GM19023 (cell line): ENCODE results near the gene SLC17A7.

Source experiments
- ATAC-seq: cut with Tn5 transposase; IDR thresholded peaks from one replicate; pipeline ENCODE4 v1.9.1; 2021; ENCODE audit warnings: mild to moderate bottlenecking, moderate library complexity; ENCODE audit not compliant: unreplicated experiment

The SLC17A7 gene

DNA sequence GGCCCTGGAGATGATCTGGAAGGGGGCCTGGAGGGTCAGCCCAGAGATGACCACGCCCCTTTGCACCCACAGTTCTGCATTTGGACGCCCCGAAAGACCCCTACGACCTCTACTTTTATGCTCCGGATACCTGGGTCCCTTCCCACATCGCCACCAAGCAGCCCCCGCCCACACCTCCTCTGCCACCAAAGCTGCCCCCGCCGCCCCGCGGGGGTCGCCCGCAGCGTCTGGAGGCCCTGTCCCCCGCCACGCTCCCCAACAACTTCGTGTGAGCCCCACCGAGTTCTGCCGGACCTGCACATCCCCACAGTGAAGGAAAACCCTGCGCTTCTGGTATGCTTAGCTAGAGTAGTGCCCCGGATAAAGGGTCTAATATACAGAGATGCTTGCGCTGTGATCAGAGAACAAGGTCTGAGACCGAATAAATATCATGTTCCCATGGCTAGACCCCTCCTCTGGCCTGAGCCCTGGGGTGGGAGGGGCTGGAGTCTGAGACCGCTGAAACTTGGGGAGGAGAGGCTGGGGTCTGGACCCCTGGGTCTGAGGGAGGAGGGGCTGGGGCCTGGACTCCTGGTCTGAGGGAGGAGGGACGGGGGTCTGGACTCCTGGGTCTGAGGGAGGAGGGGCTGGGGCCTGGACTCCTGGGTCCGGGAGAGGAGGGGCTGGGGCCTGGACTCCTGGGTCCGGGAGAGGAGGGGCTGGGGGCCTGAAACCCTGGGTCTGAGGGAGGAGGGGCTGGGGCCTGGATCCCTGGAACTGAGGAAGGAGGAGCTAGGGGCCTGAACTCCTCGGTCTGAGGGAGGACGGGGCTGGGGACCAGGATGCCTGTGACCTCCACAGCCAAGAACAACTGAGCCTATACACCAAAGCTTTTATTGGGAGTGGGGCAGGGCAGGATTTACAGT, 12.5 kb downstream of the SLC17A7 start:
- ATAC-seq = no peak

GRCh38 chr19:49427855-49428546, 13.3 kb downstream of the SLC17A7 start:
- no peak for ATAC-seq

DNA sequence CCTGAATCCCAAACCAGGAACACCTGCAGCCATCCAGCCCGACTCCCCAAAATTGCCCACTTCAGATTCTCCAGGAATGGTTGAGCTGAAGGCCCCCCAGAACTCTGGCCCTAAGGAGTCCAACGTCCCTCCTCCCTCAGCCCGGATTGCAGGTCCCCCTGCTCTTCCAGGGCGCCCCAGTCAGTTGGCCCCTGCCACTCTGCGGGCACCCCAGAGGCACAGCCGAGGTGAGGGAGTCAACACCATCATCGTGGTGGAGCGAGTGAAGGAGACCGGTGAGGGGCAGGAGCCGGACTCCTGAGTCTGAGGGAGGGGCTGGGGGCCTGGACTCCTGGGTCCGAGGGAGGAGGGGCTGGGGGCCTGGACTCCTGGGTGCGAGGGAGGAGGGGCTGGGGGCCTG, 14.0 kb downstream of the SLC17A7 start:
- ATAC-seq = no peak

- no peak for ATAC-seq
Observed at GRCh38 chr19:49425922-49426592, 15.3 kb downstream of the SLC17A7 start.

GRCh38 chr19:49425178-49425577, 16.1 kb downstream of the SLC17A7 start, which contains the start of gene GFY:
Gene GFY, plus strand, starts transcription at chr19:49425388. Its CDS starts 1,043 bp downstream, at chr19:49426431.
- no peak for ATAC-seq

- ATAC-seq = no peak
Observed at GRCh38 chr19:49423985-49424303, 17.4 kb downstream of the SLC17A7 start.

- no peak for ATAC-seq
Observed at GRCh38 chr19:49423071-49423984, 18.0 kb downstream of the SLC17A7 start, which contains the start of gene PTH2. Gene PTH2, minus strand, starts transcription at chr19:49423441. Its CDS starts 102 bp downstream, at chr19:49423339.

- ATAC-seq = no peak
Observed at GRCh38 chr19:49422407-49423070, 18.8 kb downstream of the SLC17A7 start.

DNA sequence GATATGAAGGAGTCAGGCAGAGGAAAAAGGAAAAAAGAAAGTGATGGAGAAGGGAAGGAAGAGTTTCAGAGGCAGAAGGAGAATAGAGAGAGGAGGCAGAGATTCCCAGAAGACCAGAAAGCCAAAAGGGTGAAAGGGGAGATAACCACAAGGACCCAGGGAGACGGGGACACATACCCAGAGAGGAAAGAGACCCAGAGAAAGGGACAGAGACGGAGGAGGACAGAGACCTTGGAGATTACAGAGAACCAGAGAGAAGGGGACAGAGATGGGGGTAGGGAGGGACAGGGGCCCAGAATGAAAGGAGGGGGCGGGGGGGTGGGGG, 19.5 kb downstream of the SLC17A7 start:
- ATAC-seq = no peak

- no peak for ATAC-seq
Observed at GRCh38 chr19:49421039-49421877, 20.1 kb downstream of the SLC17A7 start.

- no peak for ATAC-seq
Observed at GRCh38 chr19:49420227-49420626, 21.1 kb downstream of the SLC17A7 start.

DNA sequence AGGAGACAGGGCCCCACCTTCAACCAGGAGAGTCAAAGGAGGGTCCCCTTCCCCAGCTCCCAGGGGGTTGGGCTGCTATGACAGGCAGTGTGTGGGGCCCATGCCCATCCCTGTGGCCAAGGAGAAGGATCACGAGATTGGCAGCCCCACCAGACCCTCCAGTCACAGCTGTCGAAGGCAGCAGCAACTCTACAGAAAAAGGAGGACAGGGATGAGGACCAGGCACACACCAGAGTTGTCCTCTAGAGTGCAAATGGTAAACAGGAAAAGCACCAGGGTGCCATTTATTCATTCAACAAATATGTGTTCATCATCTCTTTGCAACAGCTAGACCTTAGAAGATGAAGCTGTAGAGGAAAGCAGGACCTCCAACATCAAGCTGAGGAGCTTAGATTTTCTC, 22.2 kb downstream of the SLC17A7 start:
- no peak for ATAC-seq

DNA sequence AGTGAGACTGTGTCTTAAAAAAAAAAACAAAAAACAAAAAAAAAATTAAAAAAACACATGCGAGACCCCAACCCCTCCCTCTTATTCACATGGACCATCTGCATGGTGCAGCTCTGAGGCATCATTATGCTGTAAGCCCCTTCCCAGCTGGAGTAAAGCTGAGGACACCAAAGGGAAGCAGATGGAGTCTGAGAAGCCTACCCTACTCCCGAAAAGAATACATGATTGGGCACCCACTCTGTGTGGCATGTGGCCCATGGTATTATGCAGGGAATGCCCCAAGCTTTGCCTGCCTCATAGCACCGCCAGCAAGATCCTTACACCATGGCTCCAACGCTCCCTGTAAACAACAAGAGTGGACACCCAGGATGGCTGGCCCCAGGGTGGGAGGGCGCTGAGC, 22.8 kb downstream of the SLC17A7 start:
- no peak for ATAC-seq

GRCh38 chr19:49417088-49417487, 24.2 kb downstream of the SLC17A7 start:
- no peak for ATAC-seq

DNA sequence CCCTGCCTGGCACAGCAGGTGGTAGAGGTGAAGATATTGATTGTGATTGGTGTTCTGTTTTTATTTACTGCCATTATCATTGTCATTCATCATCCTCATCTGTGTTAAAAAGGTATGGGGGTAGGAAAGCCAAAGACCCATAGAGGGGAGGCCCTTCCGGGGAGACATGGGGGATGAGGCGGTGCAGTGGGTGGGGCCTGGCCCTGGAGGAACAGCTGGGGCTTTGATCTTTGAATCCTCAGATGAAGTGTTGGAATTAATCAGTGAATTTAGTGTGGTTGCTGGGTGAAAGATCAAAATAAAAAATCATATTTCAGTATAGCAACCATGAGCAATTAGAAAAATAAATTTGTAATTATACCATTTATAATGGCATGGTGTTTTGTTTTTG, 25.5 kb downstream of the SLC17A7 start:
- no peak for ATAC-seq

DNA sequence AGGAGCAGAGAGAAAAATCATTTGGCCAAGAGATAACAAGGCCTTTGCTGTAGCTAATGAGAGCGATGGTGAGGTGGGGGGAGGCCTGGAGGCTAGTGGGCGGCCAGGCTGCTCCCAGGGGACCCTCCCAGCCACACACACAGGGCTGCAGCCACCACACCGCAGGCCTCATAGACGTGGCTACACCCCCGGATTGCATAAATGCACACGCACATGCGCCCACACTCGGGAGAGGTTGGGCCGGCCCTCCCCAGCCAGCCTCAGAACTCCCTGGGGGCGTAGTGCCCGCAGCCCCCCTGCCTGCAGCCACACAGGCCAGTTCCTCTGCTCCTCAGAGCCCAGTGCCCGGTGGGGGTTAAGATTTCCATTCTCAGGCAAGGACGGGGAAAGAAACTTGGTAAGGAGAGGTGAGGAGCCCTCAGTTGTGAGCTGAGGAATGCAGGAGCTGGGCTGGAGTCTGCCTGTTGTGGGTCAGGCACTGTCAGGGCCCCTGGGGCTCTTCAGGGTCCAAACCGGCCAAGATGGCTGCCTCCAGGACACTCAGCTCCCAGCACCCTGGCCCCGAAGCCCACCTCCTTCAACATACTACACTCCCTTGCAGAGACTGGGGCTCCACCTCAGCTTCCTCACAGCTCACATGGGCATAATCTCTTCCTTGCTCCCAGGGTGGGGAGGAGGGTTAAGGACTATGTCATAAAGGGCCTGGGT, 26.1 kb downstream of the SLC17A7 start:
- no peak for ATAC-seq

GRCh38 chr19:49414256-49414655, 27.1 kb downstream of the SLC17A7 start:
- ATAC-seq = no peak

GRCh38 chr19:49413348-49413747, 28.0 kb downstream of the SLC17A7 start:
- no peak for ATAC-seq
